Urothelium cell line (cell line): ENCODE measurements around the gene CREB5.
A peak's percentile ranks its signal among the peaks of the same experiment; 100 is the strongest.

ENCODE experiments used
- DNase-seq: peaks from one replicate; pipeline ENCODE4 v3.0.0; 2011; ENCODE audit warnings: low spot score, mixed read lengths
- FAIRE-seq: peaks from 2 replicates; lab custom pipeline; 2011; peaks lifted over from hg19 to GRCh38; lab: Jason Lieb, UNC

Gene CREB5

DNA sequence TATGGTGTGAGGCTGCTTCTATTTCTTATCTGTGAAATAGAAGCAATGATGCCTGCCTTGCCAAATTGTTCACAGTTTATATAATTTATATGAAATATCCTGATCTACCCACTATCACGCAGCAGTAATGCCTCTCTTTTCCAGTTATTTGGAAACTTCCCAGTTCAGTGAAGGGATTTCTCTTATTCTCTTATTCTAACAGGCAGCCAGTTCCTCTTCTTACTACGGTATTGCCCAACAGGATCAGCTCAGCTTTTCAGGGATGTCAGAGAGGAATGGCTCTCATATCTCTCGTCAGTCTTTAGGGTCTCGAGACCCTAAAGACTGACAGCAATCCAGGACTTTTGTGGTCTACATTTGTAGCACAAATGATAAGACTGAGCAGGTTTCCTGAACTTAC is 215.6 kb downstream of the CREB5 start:
- DNase-seq (no peak), FAIRE-seq (no peak)

DNA sequence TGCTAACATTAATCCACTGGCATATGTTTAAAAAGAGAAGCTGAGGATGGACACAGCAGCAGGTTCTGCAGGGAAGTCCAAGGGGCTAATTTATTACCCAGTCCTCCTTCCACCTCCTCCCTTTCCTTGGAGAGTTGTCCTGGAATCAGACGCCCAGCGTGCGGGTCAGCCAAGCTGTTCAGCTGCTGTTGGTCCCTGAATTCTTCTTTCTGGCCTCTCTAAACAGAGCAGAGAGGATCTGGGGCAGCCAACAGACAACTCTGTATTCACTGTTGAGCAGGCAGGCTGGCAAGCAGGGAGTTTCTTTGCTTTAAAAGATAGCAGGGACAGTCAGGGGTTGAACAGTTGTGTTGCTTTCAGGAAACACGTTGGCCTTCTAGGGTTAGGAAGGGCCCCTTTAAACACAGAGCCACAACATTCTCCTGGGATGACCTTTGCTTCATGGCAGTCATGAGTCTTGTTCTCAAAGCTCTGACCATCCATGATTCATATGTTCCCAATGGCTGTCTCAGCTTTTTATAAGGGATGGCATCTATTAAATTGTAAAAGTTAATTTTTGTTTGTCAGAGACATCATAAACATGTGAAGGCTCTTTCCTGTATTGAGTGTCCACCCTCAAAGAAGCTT is 217.0 kb downstream of the CREB5 start:
- peak; percentile 23 for DNase-seq
- no peak for FAIRE-seq

DNA sequence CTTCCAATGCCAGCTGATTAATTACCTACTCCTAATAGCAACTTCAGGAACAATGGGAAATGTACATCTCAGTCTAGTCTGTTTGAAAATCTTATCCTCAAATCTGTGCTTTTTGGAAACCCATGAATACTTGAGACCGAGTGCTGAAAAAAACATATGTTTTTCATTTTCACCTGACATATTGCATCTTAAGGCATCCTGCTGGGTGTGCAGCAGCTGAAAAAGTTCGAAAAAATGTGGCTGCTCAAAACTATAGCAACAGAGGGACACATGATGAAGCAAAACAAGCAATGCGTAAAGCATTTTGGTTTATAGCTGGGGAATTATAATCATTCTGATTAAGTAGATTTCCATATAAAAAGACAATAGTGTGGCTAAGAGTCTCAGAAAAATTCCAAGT is 218.0 kb downstream of the CREB5 start:
- FAIRE-seq (peak; percentile 13), DNase-seq (no peak)

DNA sequence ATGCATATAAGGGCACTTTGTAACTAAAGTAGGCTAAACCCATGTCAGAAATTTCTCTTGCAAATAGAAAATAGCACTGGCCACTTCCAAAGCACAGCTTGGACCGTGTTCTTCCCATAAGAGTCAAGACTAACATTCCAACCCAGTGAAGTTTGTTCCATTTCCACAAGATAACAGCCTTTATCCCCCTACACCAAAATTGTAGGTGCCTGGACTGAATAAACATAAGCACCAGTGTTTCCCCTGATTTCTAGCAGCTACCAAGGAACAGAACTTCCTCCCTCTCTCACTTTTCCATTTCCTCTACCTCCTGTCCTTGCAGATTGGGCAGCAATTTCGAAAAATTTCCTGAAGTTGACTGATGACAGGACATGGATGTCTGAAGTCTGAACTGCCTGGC is 219.7 kb downstream of the CREB5 start:
- DNase-seq: no peak
- FAIRE-seq: no peak

DNA sequence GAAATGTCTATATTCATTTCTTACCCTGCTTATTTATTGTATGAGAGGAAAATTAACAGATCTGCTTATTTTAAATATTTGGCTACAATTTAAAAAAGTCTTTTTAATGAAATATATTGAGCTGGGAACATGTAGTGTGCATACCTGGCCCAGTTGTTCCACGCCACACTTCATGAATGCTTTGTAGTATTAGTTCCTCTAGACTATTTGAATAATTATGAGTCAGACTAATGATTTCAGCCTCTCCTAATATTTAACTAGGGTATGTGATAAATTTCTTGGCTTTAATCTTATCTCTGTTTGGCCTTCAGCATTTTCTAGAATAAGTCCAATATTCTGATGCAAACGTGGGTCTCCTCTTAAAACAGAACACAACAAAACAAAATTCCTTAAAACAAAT is 226.6 kb downstream of the CREB5 start:
- DNase-seq: no peak
- no peak for FAIRE-seq

DNA sequence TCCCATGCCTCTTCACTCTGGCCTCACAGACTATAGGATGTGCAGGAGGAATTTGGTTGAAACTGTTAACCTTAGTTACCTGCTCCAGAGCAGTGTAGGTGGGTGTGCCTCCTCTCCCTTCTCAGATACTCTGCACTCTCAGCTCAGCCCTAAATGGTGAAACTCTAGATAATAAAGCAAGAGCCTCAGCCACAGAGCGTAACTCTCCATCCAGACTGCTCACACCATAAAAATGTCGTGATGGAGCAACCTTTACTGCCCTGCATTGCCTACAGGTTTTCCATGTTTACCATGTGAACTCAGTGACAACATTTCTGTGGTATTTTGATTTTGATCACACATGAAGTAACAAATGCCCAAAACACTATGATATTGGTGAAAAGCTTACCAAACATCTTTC is 227.7 kb downstream of the CREB5 start:
- FAIRE-seq (peak; percentile 66), DNase-seq (no peak)

DNA sequence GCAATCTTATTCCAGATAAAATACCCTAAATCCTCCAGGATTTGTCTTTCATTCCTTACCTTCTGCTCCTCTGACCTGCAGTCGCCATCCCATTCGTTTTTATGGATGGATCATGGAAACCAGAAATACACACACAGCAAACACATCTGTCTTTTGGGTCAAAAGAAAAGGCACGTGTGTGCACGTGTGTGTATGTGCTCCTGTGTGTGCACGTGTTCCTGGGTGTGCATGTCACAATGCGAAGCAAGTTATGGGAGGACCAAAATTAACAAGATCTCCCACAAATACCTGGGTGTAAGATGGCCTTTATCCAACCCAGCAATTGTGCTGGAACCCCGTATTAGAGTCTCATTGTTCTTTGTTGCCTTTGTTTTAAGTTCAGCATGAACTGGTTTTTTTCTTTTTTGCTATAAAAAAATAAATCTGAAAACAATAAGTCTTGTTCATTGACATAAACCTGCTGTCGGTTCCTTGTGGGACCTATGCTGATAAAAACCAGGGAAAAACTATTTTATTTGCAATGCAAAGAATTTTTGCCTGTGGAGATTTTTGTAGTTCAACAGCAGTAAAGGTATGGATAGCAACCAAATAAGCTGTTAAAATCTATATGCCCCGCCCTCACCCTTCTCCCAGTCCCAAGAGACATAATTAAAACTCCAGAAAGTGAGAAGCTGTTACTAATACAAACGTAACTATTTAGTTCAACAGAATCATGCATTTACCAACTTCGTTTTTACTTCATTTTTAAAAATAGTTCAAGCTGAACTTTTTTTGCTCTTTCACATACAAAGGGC is 229.6 kb downstream of the CREB5 start:
- no peak for DNase-seq
- FAIRE-seq: no peak

DNA sequence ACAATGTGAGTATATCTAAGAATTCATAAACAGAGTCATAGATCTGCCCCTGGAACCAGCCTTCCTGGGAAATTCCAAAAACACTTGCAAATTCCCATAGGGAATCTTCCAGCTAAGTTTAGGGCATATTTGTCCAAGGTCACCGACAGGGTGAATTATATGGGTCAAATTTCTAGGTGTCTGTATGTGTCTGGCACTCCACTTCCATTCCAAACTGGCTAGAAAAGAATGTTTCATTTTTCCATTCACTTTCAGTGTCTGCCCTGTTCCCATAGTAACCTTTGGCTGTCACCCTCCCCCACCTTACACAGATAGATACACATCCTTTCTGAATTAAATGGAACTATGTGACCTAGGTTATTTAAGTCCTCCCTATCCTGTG is 230.9 kb downstream of the CREB5 start:
- FAIRE-seq: peak; percentile 55
- DNase-seq: peak; percentile 30

DNA sequence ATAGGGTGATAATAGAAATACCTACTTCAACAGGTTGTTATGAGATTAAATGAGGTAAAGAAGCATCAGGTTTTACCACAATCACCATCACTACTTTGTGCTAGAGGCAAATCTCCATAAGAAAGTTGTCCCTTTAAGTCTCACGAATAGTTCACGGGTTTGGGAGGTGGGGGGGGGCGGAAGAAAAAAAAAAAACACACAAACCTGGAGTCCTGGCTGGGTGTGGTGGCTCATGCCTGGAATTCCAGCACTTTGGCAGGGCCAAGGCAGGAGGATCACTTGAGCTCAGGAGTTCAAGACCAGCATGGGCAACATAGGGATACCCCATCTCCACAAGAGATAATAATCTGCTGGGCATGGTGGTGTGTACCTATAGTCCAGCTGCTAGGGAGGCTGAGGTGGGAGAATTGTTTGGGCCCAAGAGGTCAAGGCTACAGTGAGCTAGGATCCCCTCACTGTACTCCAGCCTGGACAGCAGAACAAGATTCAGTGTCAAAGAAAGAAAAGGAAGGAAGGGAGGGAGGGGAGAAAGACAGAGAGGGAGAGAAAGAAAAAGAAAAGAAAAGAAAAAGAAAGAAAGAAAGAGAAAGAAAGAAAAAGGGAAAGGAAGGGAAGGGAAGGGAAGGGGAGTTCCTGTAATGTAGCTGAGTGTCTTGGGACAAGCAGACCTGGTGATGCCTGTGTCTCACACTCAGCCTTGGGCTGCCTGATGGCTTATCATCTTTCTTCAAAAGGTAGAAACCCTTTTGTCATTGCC is 231.4 kb downstream of the CREB5 start:
- peak; percentile 40 for FAIRE-seq
- DNase-seq: no peak

DNA sequence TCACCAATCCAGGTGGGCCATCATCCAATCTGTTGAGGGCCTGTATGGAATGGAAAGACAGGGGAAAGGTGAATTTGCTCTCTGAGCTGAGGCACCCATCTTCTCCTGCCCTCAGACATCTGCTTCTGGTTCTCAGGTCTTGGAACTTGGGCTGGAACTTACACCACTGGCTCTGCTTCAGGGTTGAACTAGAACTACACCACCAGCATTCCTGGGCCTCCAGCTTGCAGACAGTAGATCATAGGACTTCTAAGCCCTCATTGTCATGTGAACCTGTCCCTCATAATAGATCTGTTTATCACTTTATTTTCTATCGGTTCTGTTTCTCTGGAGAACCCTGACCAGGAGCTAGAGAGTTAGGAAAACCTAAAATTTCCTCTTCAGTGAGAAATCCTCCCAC is 233.5 kb downstream of the CREB5 start:
- FAIRE-seq (no peak), DNase-seq (no peak)

DNA sequence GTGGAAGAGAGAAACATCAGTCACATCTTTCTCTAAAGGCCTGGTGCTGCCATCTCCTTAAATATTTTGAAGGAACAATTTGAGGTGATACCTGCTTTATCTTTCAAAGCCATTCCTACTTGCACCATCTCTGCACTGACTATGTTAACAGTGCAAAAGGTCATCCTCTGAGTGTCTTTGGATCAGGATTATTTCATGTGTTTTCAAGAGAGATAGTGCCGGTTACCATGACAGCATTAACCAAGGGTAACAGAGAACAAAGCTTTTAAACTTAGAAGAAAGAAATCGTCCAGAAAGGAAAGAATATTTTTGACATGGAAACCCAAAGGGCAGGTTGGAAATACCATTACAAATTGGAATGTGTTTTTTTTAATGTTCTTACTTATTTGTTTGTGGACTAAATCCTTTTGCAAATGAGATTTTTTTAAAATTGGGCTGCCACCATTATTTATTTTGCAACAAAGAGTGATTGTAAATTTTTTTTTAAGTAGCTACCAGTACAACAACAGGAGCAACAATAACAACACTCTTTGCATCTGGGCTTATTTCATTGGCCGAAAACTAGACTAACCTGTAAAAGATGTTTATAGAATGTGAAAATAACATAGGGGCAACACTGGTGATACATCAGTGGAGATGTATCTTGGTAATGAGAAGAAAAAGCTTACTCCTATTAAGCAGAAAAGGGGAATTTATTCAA is 234.2 kb downstream of the CREB5 start:
- DNase-seq (no peak), FAIRE-seq (no peak)

DNA sequence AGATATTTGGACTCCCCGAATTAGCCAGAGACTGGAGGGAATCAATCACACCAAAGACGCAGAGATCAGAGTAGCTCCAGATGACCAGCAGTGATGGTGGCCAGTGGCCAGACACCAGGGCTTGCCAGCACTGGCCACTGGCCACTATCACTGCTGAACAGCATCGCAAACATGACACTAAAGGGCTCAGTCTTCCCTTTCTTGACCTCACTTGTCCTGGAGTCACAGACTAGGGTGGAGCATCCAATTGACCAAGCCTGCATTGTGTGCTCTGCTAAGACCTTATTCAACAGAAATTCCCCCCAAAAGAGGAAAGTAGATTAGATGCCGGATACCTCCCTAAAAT is 234.7 kb downstream of the CREB5 start:
- no peak for FAIRE-seq

DNA sequence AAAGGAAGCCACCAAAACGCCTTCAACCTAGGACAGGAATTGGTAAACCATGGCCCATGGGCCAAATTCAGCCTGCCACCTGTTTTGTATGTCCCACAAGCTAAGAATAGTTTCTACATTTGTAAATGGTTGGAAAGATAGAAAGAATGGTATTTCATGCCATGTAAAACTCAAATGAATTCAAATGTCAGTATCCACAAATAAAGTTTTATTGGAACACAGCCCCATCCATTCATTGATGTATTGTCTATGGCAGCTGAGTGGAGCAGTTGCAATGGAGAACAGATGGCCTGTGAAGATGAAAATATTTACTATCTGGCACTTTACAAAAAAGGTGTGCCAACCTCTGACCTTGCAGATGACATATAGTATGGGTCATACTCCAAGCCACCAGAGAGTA is 236.9 kb downstream of the CREB5 start:
- no peak for DNase-seq

More for the DNA sequence above, 234.7 kb downstream of the CREB5 start:
- no peak for DNase-seq

DNA sequence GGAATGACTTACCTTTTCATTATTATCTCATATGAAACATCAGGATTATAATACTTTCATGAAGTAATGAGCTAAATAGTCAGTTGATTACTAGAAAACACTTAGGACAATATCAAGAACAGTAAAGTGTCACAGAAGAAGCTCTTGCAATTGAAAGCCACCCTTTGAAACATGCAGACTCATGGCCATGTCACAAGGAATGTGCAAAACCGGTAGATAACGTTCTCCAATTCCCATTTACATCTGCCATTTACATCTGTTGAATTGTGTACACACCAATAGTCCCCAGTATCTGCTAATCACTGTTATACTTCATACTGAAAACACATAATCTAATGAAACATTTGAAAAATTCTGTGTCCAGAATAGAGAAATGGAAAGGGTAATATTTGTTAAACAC is 237.5 kb downstream of the CREB5 start:
- FAIRE-seq: no peak
- DNase-seq: no peak

More for the DNA sequence above, 236.9 kb downstream of the CREB5 start:
- no peak for FAIRE-seq

DNA sequence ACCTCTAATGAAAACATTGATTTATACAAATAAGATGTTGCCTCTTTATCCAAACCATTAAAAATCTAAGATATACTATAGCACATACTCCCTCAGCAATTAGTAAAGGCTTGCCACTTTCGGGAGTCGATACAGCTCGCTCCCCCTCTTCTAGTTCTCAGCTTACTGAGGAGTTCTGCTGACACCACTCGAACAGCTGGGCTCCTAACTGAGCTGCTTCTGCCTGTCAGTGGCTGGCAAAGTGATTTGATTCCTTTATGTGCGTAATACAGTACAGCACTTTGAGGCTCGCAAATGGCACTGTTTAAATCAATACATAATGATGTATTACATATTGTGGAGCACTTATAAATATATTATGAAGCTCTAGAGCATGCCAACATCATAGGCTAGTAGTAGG is 241.8 kb downstream of the CREB5 start:
- DNase-seq (no peak), FAIRE-seq (no peak)

DNA sequence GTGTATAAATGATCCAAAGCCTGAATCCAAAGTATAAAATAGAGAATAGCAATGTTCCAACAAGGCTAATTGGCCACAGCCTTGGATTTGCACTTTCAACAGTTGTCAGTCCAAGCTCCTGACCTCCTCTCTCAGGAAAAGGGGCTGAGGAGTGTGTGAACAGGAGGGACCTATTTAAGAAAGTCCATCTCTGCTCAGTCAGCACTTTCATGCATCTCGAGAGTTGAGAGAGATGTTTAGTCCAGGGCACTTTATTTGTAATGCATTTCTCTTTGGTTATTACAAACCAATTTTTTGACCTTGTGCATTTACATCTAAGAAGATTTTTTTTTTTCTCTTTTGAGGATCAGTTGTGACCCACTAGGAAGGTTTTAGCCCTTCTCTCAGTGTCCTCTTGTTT is 244.2 kb downstream of the CREB5 start:
- DNase-seq (no peak), FAIRE-seq (no peak)

DNA sequence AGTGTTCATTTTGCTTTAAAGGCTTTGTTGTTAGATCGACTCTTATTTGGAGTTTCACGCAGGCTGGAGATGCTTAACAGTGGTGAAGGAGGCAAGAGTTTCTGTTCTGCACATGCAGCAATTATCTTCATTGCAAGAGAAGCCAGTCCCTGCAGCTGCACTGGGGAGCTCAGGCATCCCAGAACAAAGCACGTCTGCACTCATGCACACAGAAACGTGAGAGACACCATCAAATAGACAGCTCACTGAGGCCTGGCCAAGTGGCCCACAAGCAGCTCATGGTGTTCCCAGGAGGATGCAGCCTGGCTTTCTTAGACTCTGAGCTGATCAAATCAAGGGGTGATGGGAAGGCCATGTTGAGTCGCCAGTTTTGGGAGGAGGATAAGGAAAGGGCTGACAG is 246.1 kb downstream of the CREB5 start:
- DNase-seq (no peak), FAIRE-seq (no peak)

DNA sequence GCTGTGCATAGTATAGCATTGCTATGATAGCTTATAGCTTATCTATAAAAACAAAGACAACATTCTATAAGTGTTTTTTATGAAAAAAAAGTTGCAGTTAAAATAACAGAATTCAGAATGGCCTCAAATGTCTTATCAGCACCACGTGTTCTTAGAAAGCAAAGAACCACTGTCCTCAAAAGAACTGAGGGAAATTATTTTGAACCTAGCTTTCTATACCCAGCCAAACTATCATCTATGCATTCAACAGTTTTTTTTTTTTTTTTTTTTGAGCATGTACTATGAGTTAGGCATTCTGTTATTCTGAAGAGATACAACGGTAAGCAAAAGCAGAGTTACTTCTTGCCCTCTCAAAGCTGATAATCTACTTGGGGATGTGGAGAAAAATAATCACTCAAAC is 247.8 kb downstream of the CREB5 start:
- DNase-seq: no peak
- no peak for FAIRE-seq

DNA sequence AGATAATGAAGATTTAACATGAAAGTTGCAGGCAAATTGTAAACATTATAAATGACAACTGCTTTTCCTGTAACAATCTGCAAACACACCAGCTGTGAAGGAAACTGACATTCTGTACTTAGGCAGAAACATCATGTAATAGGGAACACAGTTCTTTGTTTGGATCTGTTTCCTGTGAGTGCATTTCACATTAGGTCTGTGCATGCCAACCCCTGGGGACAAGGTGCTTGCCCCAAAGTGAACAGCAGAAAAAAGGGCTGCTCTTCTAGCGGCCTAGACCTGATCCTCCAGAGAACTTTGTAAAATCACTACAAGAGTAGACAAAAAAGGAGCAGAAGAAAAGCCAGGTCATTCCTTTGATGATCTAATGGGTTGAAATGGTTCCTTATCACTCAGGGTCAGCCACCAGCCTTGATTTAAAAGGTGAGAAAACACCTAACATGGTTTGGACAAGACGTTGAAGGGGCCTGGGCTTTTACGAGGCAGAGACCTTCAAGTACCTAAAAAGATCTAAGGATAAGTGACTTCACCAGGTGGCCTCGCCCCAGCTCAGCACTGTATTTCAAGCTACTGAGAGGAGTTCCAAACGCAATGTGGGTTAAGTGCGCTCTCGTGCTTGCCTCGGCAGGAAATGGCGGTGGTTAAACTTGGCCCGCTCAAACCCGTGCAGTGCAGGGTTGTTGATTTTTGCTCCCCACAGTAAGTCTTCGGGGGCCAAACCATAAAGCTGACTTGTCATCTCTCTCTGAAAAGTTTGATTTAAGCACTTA is 249.7 kb downstream of the CREB5 start:
- no peak for FAIRE-seq
- DNase-seq: no peak

DNA sequence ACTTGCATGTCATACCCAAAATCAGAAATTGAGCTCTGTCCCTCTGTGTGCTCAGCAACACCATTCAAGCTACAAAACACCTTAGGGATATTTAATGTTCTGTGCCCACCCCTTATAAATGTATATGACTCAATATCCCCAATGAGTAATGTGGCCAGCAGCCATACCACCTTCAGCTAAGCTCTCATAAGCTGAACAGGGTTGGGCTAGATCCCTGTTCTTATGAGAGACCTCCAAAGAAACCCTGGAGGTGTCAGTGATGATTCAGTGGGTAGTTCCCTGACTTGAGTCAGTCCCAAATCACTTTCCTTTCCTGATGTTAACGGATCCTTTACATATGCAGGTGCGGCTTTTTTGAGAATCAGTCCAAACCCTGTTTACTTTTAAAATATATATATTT is 253.8 kb downstream of the CREB5 start:
- FAIRE-seq: no peak
- no peak for DNase-seq

DNA sequence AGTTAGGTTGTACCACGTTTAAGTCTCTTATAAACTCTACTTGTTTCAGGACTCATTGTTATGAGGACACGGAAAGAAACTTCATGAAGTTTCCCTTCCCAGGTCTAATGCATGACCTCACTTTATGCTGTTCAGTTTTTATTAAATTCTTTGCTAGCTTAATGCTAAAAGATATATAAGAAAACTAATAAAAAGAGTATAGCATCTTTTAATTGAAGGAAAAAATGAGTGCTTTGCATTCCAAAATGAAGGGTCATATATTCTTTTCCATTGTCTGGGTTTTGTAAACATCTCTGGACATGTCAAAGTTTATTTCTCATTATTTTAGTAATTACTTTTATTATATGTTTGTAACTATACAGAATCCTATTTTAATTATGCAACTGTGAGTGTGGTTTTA is 255.8 kb downstream of the CREB5 start:
- no peak for FAIRE-seq
- no peak for DNase-seq
